Upper lobe of left lung (tissue), 4 donors: ENCODE data around the gene PEX11G.

Source experiments
- CTCF ChIP-seq, 6 experiments: fragments of 450-650 bp in 4 of 6; fragments of 200-600 bp in 2 of 6; sonication (generic) in 2 of 6; IDR thresholded peaks; one replicate each; pipeline ENCODE4 v1.5.1; 2016 to 2019; ENCODE audit warnings: antibody characterized with exemption in 6 of 6
- EP300 ChIP-seq, 4 donors: sonication (generic); formaldehyde crosslinking; IDR thresholded peaks; one replicate each; pipeline ENCODE4 v1.5.1; 2017; ENCODE audit warnings: antibody characterized with exemption in 4 of 4, control low read depth in 2 of 4
- POLR2A ChIP-seq, 4 donors: fragments of 450-650 bp; IDR thresholded peaks; one replicate each; pipeline ENCODE4 v1.5.1; 2016 to 2017; ENCODE audit warnings: antibody characterized with exemption in 4 of 4, mild to moderate bottlenecking in 2 of 4
- POLR2AphosphoS5 ChIP-seq, 2 donors: sonication (generic); formaldehyde crosslinking; IDR thresholded peaks; one replicate each; pipeline ENCODE4 v1.5.1; 2017; ENCODE audit warnings: antibody characterized with exemption in 2 of 2

DNA sequence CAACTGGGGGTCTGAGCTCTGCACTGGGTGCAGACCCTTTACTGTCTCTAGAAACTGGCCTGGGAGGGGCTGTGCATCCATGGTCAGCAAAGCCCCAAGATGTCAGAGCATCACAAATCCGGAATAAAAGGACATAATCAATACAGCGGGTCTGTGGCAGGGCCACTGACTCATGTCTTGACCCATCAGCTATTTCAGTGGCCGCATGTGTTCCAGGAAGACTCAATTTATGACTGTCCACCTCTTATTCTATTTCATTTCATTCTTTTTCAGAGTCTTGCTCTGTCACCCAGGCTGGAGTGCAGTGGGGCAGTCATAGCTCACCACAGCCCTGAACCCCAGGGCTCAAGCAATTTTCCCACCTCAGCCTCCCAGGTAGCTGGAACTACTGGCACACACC lies 53.2 kb downstream of the PEX11G start:
- TF ChIP-seq CTCF (IDR thresholded peaks at IDR 0.05), result no peak
- TF ChIP-seq POLR2AphosphoS5 (IDR thresholded peaks at IDR 0.05), result no peak
- no peak for TF ChIP-seq POLR2A (IDR thresholded peaks at IDR 0.05)
- TF ChIP-seq EP300 (IDR thresholded peaks at IDR 0.05), result no peak
